ENCODE results near the gene PLEKHA1.

PLEKHA1 gene

DNA sequence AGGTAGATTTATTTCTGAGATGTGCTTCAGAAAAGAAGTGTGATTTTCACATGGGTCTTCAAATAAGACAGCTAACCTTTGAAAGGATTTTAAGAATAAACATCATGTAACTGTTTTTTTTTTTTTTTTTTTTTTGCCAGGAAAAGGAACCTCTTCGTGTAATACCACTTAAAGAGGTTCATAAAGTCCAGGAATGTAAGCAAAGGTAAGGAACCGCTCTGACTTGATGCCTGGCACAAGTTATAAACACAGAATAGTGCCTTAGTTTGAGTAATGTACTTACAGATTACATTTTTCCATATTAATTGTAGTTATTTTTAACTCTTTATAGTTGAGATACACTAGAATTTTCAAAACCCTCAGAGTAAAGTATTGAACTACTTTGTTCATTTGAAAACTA, 49.6 kb downstream of the PLEKHA1 start:
- Histone ChIP-seq H3K36me3 (peaks cover 0 to 14% (median 0%) of the 10 kb centered on the region in 11 experiments; a peak in 3 of 22 replicates), H3K4me2 (no peak overlapping the region), H3K27me3 (peaks cover 0 to 5% (median 0%) of the 10 kb centered on the region in 11 experiments; a peak in 5 of 22 replicates), H3K9me3 (replicated peaks in 1 of 11) (no peaks in the 10 kb centered on the region), H3K4me1 (peaks cover 0 to 21% (median 7%) of the 10 kb centered on the region in 10 experiments; a peak in 11 of 20 replicates), H3K9ac (no peak overlapping the region), H3K27ac (no peak overlapping the region), H3K4me3 (no peak overlapping the region), H4K20me1 (no peaks in the 10 kb centered on the region; a peak in 1 of 22 replicates)
- TF ChIP-seq Cebpa-rat (IDR thresholded peaks at IDR 0.05), result no peak

DNA sequence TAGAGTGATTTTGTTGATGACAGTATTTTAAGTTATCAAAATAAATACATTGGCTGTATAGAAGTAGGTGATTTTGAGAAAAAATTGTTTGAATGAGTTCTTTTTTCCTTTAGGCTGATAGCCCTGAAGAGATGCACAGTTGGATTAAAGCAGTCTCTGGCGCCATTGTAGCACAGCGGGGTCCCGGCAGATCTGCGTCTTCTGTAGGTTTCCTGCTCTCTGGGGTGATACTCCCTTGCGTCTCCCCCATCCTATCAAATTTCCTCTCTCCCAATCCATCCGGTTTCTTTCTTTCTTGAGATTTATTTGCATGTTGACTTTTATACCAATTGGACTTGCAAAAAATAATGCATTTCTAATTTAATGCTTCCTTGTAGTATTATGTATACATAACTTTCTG, 52.3 kb downstream of the PLEKHA1 start:
- Histone ChIP-seq H4K20me1 (no peaks in the 10 kb centered on the region), H3K4me3 (no peak overlapping the region), H3K27me3 (no peaks in the 10 kb centered on the region), H3K4me1 (peaks cover 0 to 28% (median 10%) of the 10 kb centered on the region in 10 experiments; a peak in 10 of 20 replicates), H3K27ac (no peak overlapping the region), H3K36me3 (peaks cover 0 to 20% (median 0%) of the 10 kb centered on the region in 11 experiments; a peak in 8 of 22 replicates), H3K9me3 (replicated peaks in 1 of 11) (no peaks in the 10 kb centered on the region), H3K4me2 (peak overlapping the region in 2 of 11 experiments; percentile 3 to 8; a peak in 3 of 22 replicates), H3K9ac (no peak overlapping the region)
- no peak for TF ChIP-seq Cebpa-rat (IDR thresholded peaks at IDR 0.05)

DNA sequence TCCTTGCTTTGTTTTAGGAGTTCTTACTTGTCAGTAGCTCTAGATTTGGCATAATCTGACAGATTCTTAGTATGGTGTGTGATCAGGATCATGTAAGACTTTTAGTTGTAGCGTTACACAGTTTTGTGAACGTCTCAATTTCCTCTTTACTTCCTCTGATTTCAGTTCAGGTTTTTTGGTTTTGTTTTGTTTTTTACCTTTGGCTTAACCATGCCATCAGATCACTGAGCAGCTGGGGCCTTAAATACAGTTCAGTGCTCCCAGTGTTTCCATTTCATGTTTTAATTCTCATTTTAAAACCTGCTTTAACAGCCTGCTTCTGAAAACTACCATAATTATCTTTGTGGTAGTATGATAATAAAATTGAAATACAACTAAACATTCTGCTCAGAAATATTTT, 52.8 kb downstream of the PLEKHA1 start:
- Histone ChIP-seq H3K27me3 (no peaks in the 10 kb centered on the region), H3K4me2 (peak overlapping the region in 2 of 11 experiments; percentile 3 to 8; a peak in 3 of 22 replicates), H3K9ac (no peak overlapping the region), H3K27ac (no peak overlapping the region), H3K4me1 (peaks cover 0 to 28% (median 9%) of the 10 kb centered on the region in 10 experiments; a peak in 10 of 20 replicates), H4K20me1 (no peaks in the 10 kb centered on the region), H3K4me3 (no peak overlapping the region), H3K36me3 (peaks cover 0 to 20% (median 0%) of the 10 kb centered on the region in 11 experiments; a peak in 8 of 22 replicates), H3K9me3 (replicated peaks in 1 of 11) (no peaks in the 10 kb centered on the region)
- TF ChIP-seq Cebpa-rat (IDR thresholded peaks at IDR 0.05), result no peak

DNA sequence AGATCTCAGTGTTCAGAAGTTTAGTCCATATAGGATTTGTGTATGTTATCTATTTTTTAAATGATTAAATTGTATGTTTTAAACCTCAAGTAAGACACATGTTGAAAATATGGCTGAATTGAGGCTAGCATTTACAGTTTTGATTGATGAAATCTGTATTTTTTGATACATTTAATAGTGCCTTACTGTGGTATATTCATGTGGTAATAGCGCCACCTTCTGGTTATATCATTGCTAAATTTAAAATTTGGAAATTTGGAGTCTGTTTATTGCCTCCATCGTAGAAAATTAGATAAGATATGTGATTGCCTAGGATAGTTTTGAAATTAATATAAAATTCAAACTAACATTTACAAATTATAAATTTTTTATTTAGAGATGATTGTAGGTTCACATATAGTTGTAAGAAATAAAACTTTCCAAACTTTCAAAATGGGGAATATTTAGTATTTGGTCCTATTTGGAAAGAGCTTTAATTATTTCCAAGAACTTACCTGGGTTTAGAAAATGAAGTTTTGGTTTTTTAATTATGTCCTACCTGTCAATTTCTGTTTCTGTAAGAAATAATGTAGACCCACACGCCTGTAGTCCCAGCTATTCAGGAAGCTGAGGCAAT, 60.8 kb downstream of the PLEKHA1 start:
- H3K27me3 ChIP-seq, result no peaks in the 10 kb centered on the region
- H3K9me3 ChIP-seq (replicated peaks in 1 of 11), result peaks cover 8 to 17% (median 12%) of the 10 kb centered on the region in 11 experiments; a peak in 20 of 22 replicates
- H3K27ac ChIP-seq, result no peak overlapping the region
- no peak for TF ChIP-seq Cebpa-rat (IDR thresholded peaks at IDR 0.05)
- H4K20me1 ChIP-seq, result no peaks in the 10 kb centered on the region
- no peak overlapping the region for H3K4me2 ChIP-seq
- no peaks in the 10 kb centered on the region for H3K4me1 ChIP-seq
- no peak overlapping the region for H3K4me3 ChIP-seq
- no peak overlapping the region for H3K9ac ChIP-seq
- H3K36me3 ChIP-seq, result no peaks in the 10 kb centered on the region

DNA sequence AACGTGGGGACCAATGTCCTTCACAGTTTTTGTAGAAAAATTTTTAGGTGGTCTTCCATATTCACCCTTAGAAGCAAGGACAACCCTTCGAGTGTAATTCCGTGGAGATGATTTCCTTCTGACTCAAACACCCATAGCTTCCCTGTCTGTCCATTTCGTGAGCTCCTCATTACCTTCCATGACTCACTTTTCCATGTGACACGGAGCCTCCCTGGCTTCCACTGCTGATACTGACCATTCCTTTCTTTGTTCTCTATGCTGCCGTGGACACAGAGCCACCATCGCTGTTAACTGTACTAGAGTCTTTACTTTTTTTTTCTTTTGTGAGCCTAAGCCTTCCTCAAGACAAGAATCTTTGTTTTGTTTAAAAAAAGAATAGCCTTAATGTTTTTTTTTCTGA, 67.5 kb downstream of the PLEKHA1 start:
- no peaks in the 10 kb centered on the region for H4K20me1 ChIP-seq
- H3K27ac ChIP-seq, result no peak overlapping the region
- H3K4me2 ChIP-seq, result no peak overlapping the region
- no peak for TF ChIP-seq Cebpa-rat (IDR thresholded peaks at IDR 0.05)
- H3K27me3 ChIP-seq, result no peaks in the 10 kb centered on the region
- peaks cover 0 to 10% (median 7%) of the 10 kb centered on the region in 10 experiments; a peak in 15 of 20 replicates for H3K4me1 ChIP-seq
- no peaks in the 10 kb centered on the region for H3K36me3 ChIP-seq
- no peak overlapping the region for H3K4me3 ChIP-seq
- no peak overlapping the region for H3K9ac ChIP-seq
- peaks cover 8 to 23% (median 14%) of the 10 kb centered on the region in 11 experiments; a peak in 20 of 22 replicates for H3K9me3 ChIP-seq (replicated peaks in 1 of 11)

DNA sequence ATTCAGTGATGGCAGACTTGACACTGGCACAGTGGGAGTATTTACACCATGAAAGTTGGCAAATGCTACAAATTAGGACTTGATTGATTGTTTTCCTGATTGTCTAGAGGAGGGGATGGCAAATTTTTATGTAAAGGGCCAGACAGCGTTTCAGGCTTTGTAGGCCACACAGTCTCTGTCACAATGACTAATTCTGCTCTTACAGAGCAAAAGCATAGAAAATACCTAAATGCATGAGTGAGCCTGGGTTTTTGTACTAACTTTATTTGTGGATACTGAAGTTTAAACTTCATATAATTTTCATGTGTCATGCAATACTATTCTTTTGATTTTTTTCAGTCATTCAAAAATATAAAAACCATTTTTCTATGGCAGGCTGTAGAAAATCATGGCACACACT, 71.0 kb downstream of the PLEKHA1 start:
- TF ChIP-seq Cebpa-rat (IDR thresholded peaks at IDR 0.05), result no peak
- Histone ChIP-seq H3K9ac (no peak overlapping the region), H3K4me3 (no peak overlapping the region), H3K4me1 (peaks cover 0 to 10% (median 7%) of the 10 kb centered on the region in 10 experiments; a peak in 15 of 20 replicates), H3K9me3 (replicated peaks in 1 of 11) (peaks cover 0 to 5% (median under 1%) of the 10 kb centered on the region in 11 experiments; a peak in 10 of 22 replicates), H4K20me1 (no peaks in the 10 kb centered on the region), H3K27ac (no peak overlapping the region), H3K36me3 (no peaks in the 10 kb centered on the region), H3K27me3 (no peaks in the 10 kb centered on the region), H3K4me2 (peak overlapping the region in 6 of 11 experiments; percentile 11 to 62 (median 36); a peak in 5 of 22 replicates)

DNA sequence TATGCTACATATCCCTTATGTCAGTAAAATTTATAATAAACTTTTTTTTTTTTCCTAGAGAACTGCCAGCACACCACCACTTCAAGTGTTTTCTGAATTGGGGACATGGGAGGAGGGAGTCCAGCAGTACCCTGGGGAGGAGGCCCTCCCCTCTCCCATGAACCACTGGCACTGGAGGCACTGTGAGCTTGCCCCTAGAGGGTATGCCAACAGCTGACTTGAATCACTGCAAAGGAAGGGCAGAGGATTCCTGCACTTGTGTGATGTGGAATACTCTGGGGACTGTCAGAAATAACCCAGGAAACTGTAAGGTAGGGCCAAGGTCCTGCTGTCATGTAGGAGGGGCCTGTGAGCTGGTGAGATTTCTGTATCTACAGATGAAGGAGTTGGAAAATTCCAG, 71.4 kb downstream of the PLEKHA1 start:
- Histone ChIP-seq H3K9me3 (replicated peaks in 1 of 11) (peaks cover 0 to under 1% (median 0%) of the 10 kb centered on the region in 11 experiments; a peak in 1 of 22 replicates), H3K4me2 (peak overlapping the region in 8 of 11 experiments; percentile 0 to 62 (median 36); a peak in 10 of 22 replicates), H4K20me1 (no peaks in the 10 kb centered on the region), H3K9ac (no peak overlapping the region), H3K4me3 (no peak overlapping the region), H3K4me1 (peaks cover 0 to 10% (median 7%) of the 10 kb centered on the region in 10 experiments; a peak in 15 of 20 replicates), H3K36me3 (no peaks in the 10 kb centered on the region), H3K27ac (no peak overlapping the region), H3K27me3 (no peaks in the 10 kb centered on the region)
- TF ChIP-seq Cebpa-rat (IDR thresholded peaks at IDR 0.05), result no peak

DNA sequence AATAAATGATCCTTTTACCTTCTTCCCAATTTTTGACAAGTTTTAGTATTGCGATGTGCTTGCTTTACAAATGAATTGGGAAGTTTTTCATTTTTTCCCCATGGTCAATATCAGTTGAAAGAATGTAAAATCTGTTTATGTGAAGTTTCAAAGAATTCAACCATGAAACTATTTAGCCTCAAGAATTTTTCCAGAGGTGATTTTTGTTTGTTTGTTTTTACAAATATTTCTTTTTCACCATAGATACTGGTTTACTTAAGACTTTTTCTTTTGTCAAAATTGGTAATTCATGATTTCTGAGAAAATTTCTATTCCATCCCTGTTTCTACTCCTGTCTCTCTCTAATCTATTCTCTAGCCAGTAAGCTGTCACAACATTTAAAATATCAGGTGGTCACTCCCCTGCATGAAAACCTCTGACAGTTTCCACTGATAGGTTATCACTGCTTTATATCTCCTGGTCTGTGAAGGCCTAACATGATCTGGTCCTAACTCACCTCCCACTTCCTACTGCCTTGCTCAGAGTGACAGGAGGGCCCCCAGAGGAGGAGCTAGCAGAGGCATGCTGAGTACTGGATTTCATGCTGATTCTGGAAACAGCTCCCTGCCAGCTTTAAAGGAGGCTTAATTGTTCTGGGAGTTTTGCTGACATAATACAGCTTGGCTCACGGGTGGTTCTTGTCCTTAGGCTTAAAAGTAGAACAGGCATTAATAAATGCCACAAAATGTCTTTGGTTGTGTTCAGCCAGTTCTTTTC, 72.3 kb downstream of the PLEKHA1 start:
- Histone ChIP-seq H3K4me3 (no peak overlapping the region), H3K9ac (no peak overlapping the region), H3K36me3 (no peaks in the 10 kb centered on the region), H3K4me2 (no peak overlapping the region), H4K20me1 (no peaks in the 10 kb centered on the region), H3K9me3 (replicated peaks in 1 of 11) (no peaks in the 10 kb centered on the region), H3K27me3 (no peaks in the 10 kb centered on the region), H3K4me1 (peaks cover 0 to 10% (median 7%) of the 10 kb centered on the region in 10 experiments; a peak in 15 of 20 replicates), H3K27ac (no peak overlapping the region)
- TF ChIP-seq Cebpa-rat (IDR thresholded peaks at IDR 0.05), result no peak

DNA sequence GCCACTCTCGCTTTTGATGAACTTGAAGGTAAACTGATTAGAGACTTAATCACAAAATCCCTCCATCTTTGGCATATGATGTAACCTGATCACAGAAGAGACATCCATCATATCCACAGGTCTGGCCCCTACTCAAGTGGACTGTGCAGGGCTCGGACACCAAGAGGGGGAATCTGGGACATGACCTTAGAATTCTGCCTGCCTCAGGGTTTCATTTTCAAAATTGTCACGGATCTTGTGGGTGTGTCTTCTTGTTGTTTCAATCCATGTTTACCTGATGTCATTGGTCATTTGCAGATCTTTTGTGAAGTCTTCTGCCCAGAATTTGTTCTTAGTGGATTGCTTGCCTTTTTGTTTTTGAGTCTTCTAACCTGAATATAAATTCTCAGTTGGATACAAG, 74.1 kb downstream of the PLEKHA1 start:
- H3K9ac ChIP-seq, result no peak overlapping the region
- no peaks in the 10 kb centered on the region for H3K27me3 ChIP-seq
- no peaks in the 10 kb centered on the region for H3K36me3 ChIP-seq
- no peak overlapping the region for H3K4me3 ChIP-seq
- no peak overlapping the region for H3K4me2 ChIP-seq
- H4K20me1 ChIP-seq, result no peaks in the 10 kb centered on the region
- no peak overlapping the region for H3K27ac ChIP-seq
- H3K4me1 ChIP-seq, result peaks cover 0 to 10% (median 7%) of the 10 kb centered on the region in 10 experiments; a peak in 15 of 20 replicates
- no peaks in the 10 kb centered on the region for H3K9me3 ChIP-seq (replicated peaks in 1 of 11)
- no peak for TF ChIP-seq Cebpa-rat (IDR thresholded peaks at IDR 0.05)

Data from BLaER1 treated with 17β-estradiol and CSF1 and Interleukin-3, amounts not matched to agents 10 nM and 100 nM (cell line).